Mucosa of descending colon (tissue), 3 donors: ENCODE results near the gene RFNG. TPM values are rescaled to one million over a fixed set of nuclear protein-coding genes. Genes with fewer than 3 reads are reported as not detected.

Source experiments
- ATAC-seq: fragments of 200-7000 bp; cut with Tn5 transposase; one replicate; pipeline ENCODE4 v1.9.1; 2020; ENCODE audit warnings: mild to moderate bottlenecking, moderate library complexity
- DNase-seq, 3 donors: peaks; one replicate each; pipeline ENCODE4 v3.0.0-alpha.2; 2020
- H3K36me3 ChIP-seq: fragments of 200-600 bp; one replicate; pipeline ENCODE4 v1.8.0; 2021; ENCODE audit warnings: low read depth, mild to moderate bottlenecking
- H3K4me1 ChIP-seq: fragments of 200-600 bp; one replicate; pipeline ENCODE4 v1.8.0; 2021; ENCODE audit warnings: low read depth, mild to moderate bottlenecking
- H3K4me3 ChIP-seq: fragments of 200-600 bp; one replicate; pipeline ENCODE4 v1.8.0; 2021; ENCODE audit warnings: mild to moderate bottlenecking
- H3K9me3 ChIP-seq: fragments of 200-600 bp; one replicate; pipeline ENCODE4 v1.8.0; 2021; ENCODE audit warnings: mild to moderate bottlenecking
- intact Hi-C, 2 donors: fragments of 100-400 bp; cut with DNase I in 1 of 2; cut with micrococcal nuclease in 1 of 2; formaldehyde crosslinking; loops; one replicate each; pipeline versions ENCODE4 v1.11.0 to v1.11.1; 2022; cut with DNase I, micrococcal nuclease
- total RNA-seq, 3 donors: library from RNA; stranded (reverse); fragmentation: NEBNext Ultra II Directional in 2 of 3; extraction: Animal tissue kit (Norgen Biotek cat#: 25700) in 2 of 3; gene quantifications; one replicate each; pipeline versions ENCODE4 v1.2.1 to v1.2.4, GENCODE V29; 2021 to 2023
- TF ChIP-seq, protein P1 (sequence below): fragments of 200-600 bp; IDR thresholded peaks from one replicate; pipeline ENCODE4 v1.8.0; 2022; ENCODE audit warnings: antibody characterized with exemption, mild to moderate bottlenecking
- donor health status: DM: no; HTN: no; CAD: no; lungs with moderate emphysema.
- donor health status: DM: no; HTN: no; CAD: no.
- donor health status: DM: no; HTN: yes; CAD: no.

Gene RFNG
- total RNA-seq, 3 donors from 2014 or later = 30.7 to 37.9 (median 30.9) TPM

DNA sequence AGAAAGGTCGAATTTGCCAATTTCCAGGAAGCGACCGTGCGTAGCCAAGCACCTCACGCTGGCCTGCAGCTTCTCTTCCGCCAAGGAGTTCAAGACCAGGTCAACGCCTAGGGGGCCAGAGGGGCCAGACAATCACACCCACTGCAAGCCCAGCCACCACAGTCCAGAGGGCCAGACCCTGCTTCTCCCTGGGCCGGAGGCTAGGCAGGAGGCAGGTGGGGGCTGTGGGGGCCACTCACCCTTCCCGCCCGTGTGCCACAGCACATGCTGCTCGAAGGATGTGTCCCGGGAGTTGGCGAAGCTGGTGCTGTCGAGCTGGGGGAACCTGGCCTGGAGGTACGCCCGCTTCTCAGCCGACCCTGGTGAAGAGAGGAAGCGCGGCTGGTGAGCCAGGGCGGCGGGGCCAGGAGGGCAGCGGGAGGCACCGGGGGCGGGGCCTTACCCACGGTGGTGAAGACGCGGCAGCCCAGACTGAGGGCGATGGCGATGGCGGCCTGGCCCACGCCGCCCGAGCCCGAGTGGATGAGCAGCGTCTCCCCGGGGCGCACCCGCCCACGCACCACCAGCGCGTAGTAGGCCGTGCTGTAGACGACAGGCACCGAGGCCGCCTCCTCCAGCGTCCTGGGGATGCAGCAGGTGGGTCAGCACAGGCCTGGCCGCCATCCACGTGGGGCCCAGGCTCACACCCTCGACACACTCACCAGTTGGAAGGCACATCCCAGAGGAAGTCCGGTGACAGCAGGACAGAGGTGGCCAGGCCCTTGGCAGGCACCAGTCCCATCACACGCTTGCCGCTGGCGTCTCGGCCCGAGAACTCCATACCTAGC lies 32.1 kb upstream of the RFNG start:
- TF ChIP-seq, protein P1, sequence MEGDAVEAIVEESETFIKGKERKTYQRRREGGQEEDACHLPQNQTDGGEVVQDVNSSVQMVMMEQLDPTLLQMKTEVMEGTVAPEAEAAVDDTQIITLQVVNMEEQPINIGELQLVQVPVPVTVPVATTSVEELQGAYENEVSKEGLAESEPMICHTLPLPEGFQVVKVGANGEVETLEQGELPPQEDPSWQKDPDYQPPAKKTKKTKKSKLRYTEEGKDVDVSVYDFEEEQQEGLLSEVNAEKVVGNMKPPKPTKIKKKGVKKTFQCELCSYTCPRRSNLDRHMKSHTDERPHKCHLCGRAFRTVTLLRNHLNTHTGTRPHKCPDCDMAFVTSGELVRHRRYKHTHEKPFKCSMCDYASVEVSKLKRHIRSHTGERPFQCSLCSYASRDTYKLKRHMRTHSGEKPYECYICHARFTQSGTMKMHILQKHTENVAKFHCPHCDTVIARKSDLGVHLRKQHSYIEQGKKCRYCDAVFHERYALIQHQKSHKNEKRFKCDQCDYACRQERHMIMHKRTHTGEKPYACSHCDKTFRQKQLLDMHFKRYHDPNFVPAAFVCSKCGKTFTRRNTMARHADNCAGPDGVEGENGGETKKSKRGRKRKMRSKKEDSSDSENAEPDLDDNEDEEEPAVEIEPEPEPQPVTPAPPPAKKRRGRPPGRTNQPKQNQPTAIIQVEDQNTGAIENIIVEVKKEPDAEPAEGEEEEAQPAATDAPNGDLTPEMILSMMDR = no peak
- Histone ChIP-seq H3K4me3 (no peak overlapping the region), H3K9me3 (no peaks in the 10 kb centered on the region), H3K36me3 (peaks cover 30% of the 10 kb centered on the region), H3K4me1 (no peaks in the 10 kb centered on the region)
- ATAC-seq = no peak
- DNase-seq = no peak
- intact Hi-C loops = no loop called here

DNA sequence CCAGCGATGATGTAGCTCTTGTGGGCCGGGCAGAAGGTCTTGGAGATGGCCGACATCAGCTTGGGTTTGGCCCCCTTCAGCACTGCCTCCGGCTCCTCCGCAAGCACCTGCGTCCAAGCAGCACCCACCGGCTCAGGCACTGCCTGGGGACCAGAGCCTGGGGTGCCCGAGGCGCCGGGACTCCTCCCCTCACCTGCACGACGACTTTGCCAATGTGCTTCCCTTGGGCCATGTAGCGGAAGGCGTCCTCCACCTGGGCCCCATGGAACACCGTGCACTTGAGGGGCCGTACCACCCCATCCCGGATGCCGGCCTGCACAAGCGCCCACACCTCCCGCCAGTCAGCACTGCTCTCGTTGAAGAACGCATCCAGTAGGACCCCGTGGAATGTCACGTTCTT lies 31.4 kb upstream of the RFNG start:
- Histone ChIP-seq H3K4me3 (no peak overlapping the region), H3K36me3 (peaks cover 22% of the 10 kb centered on the region), H3K9me3 (no peaks in the 10 kb centered on the region), H3K4me1 (no peaks in the 10 kb centered on the region)
- no peak for DNase-seq
- ATAC-seq = no peak
- intact Hi-C loops = no loop called here
- TF ChIP-seq, protein P1 = no peak

DNA sequence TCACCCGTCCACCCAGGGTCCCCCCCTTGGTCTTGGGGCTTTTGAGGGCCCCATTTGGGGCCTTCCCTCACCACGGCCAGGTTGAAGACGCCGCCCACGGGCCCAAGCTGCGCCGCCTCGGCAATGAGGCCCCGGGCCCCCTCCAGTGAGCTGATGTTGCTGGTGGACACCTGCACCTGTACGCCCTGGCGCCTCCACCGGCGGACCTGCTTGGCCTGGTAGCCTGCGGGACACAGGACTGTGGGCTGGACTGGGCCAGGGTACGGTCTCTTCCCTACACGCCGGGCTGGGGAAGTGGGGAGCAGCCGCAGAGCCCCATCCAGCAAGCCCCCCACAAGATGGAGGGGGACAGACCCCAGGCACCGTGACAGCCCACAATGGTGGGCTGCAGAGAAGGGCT lies 30.8 kb upstream of the RFNG start:
- DNase-seq (no peak), ATAC-seq (no peak)
- Histone ChIP-seq H3K9me3 (no peaks in the 10 kb centered on the region), H3K36me3 (peaks cover 20% of the 10 kb centered on the region), H3K4me1 (no peaks in the 10 kb centered on the region), H3K4me3 (no peak overlapping the region)
- TF ChIP-seq, protein P1 = no peak
- intact Hi-C loops = no loop called here

DNA sequence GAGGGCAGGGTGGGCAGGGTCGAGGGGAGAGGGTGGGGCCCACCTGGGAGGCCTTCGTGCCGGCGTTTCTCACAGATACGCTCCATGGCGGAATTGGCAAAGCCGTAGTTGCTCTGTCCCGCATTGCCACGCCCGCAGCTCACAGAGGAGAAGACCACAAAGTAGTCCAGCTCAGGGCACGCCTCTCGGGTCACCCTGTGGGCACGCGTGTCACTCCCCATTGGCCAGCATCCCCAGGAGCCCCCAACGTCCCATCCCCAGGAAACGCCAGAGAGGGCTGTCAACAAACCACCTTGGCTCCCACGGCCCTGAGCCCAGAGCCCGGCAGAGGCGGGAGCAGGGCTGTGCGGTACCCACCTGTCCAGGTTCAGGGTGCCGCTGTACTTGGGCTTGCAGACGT lies 30.4 kb upstream of the RFNG start:
- H3K9me3 ChIP-seq = no peaks in the 10 kb centered on the region
- no peaks in the 10 kb centered on the region for H3K4me1 ChIP-seq
- no peak overlapping the region for H3K4me3 ChIP-seq
- intact Hi-C loops = no loop called here
- ATAC-seq (no peak), DNase-seq (no peak)
- peaks cover 20% of the 10 kb centered on the region for H3K36me3 ChIP-seq
- TF ChIP-seq, protein P1 = no peak

DNA sequence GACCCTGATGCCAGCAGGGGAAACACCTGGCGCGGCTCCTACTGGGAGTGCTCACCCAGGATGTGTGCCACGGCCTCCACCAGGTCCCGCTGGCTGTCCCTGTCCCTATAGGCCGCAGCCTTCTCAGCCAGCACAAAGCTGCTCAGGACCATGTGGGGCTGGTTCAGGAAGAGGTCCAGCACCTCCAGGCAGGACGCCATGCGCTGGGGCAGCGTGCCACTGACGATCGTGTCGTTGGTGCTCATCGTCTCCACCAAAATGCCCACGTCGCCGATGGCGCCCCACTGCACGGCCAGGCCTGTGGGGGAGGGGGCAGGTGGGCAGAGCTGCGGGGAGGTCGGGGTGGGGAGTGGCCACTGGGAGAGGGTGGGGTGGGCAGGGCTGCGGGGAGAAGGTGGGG lies 29.9 kb upstream of the RFNG start:
- no peaks in the 10 kb centered on the region for H3K9me3 ChIP-seq
- ATAC-seq (no peak), DNase-seq (no peak)
- peaks cover 20% of the 10 kb centered on the region for H3K36me3 ChIP-seq
- intact Hi-C loops = no loop called here
- no peak overlapping the region for H3K4me3 ChIP-seq
- TF ChIP-seq, protein P1 = no peak
- no peaks in the 10 kb centered on the region for H3K4me1 ChIP-seq
